ENCODE results near the gene TEKT5. TPM values are rescaled to one million over a fixed set of nuclear protein-coding genes. Genes with fewer than 3 reads are reported as not detected.
"Not testable (repeated sequence)": the region's sequence is repeated elsewhere in the genome, so short reads cannot be mapped to it uniquely, and the experiment has no call there.

The TEKT5 gene
- total RNA-seq, result 0.10 and 0.12 TPM in 2 replicates

GRCh38 chr16:10694830-10695229 is at the start of gene TEKT5:
Gene TEKT5 (minus strand): TSS chr16:10694930. CDS start chr16:10694873, 57 bp downstream.
- no peak for DNase-seq (ENCODE audit: extremely low read depth, low read depth, low spot score)

GRCh38 chr16:10743610-10744369 is 49.1 kb upstream of the TEKT5 start, which contains the start of gene NUBP1:
Gene NUBP1 (plus strand): TSS chr16:10743842. CDS start chr16:10743864, 22 bp downstream.
- peak; percentile 75 for DNase-seq (ENCODE audit: extremely low read depth, low read depth, low spot score)

- DNase-seq (ENCODE audit: extremely low read depth, low read depth, low spot score), result no peak
These were observed 48.5 kb upstream of the TEKT5 start for GRCh38 chr16:10743227-10743609.

- DNase-seq (ENCODE audit: extremely low read depth, low read depth, low spot score), result no peak
These were observed 47.1 kb upstream of the TEKT5 start for GRCh38 chr16:10741844-10742243.

GRCh38 chr16:10741249-10741648 is 46.5 kb upstream of the TEKT5 start:
- DNase-seq (ENCODE audit: extremely low read depth, low read depth, low spot score), result not testable (repeated sequence)

GRCh38 chr16:10740845-10741208 is 46.1 kb upstream of the TEKT5 start:
- no peak for DNase-seq (ENCODE audit: extremely low read depth, low read depth, low spot score)

- DNase-seq (ENCODE audit: extremely low read depth, low read depth, low spot score), result no peak
These were observed 45.5 kb upstream of the TEKT5 start for GRCh38 chr16:10740000-10740844.

GRCh38 chr16:10738231-10739077 is 43.7 kb upstream of the TEKT5 start:
- DNase-seq (ENCODE audit: extremely low read depth, low read depth, low spot score), result no peak

GRCh38 chr16:10737068-10737625 is 42.4 kb upstream of the TEKT5 start:
- peak; percentile 54 for DNase-seq (ENCODE audit: extremely low read depth, low read depth, low spot score)

GRCh38 chr16:10731790-10732189 is 37.1 kb upstream of the TEKT5 start:
- DNase-seq (ENCODE audit: extremely low read depth, low read depth, low spot score), result no peak

- DNase-seq (ENCODE audit: extremely low read depth, low read depth, low spot score), result no peak
These were observed 34.6 kb upstream of the TEKT5 start for GRCh38 chr16:10729104-10730048.

GRCh38 chr16:10728003-10728887 is 33.5 kb upstream of the TEKT5 start:
- DNase-seq (ENCODE audit: extremely low read depth, low read depth, low spot score), result no peak

- no peak for DNase-seq (ENCODE audit: extremely low read depth, low read depth, low spot score)
These were observed 14.2 kb upstream of the TEKT5 start for GRCh38 chr16:10708969-10709368.

- no peak for DNase-seq (ENCODE audit: extremely low read depth, low read depth, low spot score)
These were observed 5.0 kb upstream of the TEKT5 start for GRCh38 chr16:10699756-10700155.

- DNase-seq (ENCODE audit: extremely low read depth, low read depth, low spot score), result no peak
These were observed 424 bp downstream of the TEKT5 start for GRCh38 chr16:10694306-10694705.

GRCh38 chr16:10693889-10694288 is 841 bp downstream of the TEKT5 start:
- DNase-seq (ENCODE audit: extremely low read depth, low read depth, low spot score), result no peak

- DNase-seq (ENCODE audit: extremely low read depth, low read depth, low spot score), result no peak
These were observed 2.3 kb downstream of the TEKT5 start for GRCh38 chr16:10692470-10692869.

- DNase-seq (ENCODE audit: extremely low read depth, low read depth, low spot score), result no peak
These were observed 6.0 kb downstream of the TEKT5 start for GRCh38 chr16:10688726-10689125.

GRCh38 chr16:10688291-10688690 is 6.4 kb downstream of the TEKT5 start:
- DNase-seq (ENCODE audit: extremely low read depth, low read depth, low spot score), result no peak
